GM12872 (cell line): ENCODE results near the gene PANX1.

Experiments
- TF ChIP-seq, protein P1 (sequence below): IDR thresholded peaks from 3 replicates; pipeline ENCODE4 v1.5.1; 2011; ENCODE audit warnings: low read depth, mild to moderate bottlenecking, low read length, moderate library complexity; ENCODE audit not compliant: insufficient read depth

Gene PANX1

DNA sequence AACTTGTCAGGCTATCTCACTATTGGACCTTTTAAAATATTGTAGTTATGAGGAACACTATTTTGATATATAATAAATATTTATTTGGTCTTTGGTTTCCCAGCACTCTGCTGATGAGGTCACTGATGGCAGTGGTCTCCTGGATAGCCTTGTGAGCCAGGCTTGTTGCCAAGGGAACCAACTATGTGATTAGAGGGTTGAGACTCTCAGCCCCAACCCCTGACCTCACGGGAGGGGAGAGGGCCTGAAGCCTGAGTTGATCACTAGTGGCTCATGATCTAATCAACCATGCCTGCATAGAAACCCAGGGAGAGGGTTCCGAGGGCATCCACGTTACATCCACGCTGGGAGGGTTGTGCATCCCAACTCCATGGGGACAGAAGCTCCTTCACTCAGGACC, 10.8 kb downstream of the PANX1 start:
- TF ChIP-seq, protein P1, sequence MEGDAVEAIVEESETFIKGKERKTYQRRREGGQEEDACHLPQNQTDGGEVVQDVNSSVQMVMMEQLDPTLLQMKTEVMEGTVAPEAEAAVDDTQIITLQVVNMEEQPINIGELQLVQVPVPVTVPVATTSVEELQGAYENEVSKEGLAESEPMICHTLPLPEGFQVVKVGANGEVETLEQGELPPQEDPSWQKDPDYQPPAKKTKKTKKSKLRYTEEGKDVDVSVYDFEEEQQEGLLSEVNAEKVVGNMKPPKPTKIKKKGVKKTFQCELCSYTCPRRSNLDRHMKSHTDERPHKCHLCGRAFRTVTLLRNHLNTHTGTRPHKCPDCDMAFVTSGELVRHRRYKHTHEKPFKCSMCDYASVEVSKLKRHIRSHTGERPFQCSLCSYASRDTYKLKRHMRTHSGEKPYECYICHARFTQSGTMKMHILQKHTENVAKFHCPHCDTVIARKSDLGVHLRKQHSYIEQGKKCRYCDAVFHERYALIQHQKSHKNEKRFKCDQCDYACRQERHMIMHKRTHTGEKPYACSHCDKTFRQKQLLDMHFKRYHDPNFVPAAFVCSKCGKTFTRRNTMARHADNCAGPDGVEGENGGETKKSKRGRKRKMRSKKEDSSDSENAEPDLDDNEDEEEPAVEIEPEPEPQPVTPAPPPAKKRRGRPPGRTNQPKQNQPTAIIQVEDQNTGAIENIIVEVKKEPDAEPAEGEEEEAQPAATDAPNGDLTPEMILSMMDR = no peak

DNA sequence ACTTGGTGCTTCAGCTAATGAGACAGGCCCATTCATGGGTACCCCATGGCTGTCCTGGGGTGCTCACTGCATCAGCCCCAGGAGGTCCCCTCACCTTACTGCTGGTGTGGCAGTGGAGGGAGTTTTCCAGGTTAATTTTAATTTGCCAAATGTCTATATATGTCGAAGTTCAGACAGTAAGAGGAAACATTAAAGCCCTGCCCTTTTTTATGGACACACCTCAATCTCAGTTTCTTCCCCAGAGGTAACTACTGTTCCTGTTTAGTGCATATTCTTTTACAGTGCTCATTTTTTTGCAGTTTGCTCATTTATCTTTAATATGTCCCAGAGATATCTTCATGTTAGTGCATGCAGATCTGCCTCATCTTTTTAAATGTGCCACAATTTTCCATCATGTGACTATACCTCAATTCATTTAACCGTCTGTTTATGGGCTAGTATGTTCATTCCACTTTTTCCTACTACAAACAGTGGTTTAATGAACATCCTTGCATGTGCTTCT, 11.6 kb downstream of the PANX1 start:
- TF ChIP-seq, protein P1 = no peak

- TF ChIP-seq, protein P1 = no peak
Observed at GRCh38 chr11:94141511-94142307, 13.1 kb downstream of the PANX1 start.

DNA sequence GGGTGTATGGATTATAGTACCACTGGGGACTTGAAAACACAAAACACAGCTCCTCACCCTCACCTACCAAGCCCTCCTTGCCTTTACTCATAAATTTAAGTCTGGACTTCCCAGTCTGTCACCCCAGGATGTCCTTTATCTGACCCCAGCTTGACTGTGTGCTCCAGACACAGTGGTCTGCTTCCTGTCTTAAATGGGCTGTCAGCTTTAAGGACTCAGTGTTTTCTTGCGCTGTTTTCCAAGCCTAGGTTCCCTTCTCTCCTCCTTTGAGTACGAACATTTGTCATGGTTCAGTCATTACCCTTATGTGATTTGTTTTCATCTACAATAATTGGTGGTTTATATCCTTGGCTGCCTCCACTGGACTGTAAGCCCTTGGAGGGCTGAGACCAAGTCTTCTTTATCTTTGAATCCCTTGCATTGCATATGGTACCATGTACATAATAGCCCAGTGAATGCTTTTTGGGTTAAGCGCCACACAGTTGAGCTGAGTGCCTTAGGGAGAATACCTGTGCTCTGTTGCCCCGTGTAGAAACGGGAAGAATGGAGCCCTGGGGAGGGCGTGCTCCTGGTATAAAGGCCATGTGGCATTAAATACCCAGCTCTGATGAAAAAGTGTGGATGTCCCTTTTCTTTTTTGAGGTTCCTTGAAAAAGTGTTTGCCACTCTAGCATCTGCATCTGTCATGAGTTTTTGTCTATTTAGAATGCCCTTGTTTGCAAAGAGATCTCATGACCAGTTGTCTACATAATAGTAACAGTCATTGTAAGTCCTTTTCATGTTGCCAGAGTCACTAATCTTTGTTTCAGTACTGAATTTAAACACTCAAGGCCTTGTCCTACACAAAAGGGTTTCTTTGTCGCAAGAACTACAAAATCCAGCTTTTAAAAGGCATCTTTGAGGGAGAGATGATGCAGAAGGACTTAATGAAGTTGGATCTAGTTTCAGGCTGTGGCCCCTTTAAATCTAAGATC, 14.0 kb downstream of the PANX1 start:
- TF ChIP-seq, protein P1 = no peak

GRCh38 chr11:94144216-94144615, 15.6 kb downstream of the PANX1 start:
- TF ChIP-seq, protein P1 = no peak

- TF ChIP-seq, protein P1 = no peak
Observed at GRCh38 chr11:94144664-94145063, 16.0 kb downstream of the PANX1 start.

DNA sequence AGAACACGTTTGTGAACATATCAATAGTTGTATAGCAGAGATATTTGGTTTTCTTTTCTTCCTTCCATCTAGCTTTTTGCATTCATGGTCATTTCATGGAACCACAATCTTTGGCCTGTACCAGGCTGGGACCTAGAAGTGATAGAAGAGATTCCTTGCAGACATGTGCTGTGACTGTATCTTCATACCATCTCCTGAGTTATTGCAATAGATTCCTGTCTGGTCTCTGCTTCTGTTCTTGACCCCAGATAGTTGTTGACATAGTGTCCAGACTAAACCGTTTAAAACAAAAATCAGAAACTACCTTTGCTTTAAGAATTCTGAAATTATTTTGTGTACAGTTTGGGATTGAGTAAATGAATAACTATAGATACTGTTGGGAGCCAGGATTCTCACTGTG, 16.8 kb downstream of the PANX1 start:
- TF ChIP-seq, protein P1 = no peak
